Epithelial cell of proximal tubule (primary cell): Measurements from ENCODE around the gene WDR18. TPM values are rescaled to one million over a fixed set of nuclear protein-coding genes. Genes with fewer than 3 reads are reported as not detected.

Experiments used
- DNase-seq: peaks from one replicate; pipeline ENCODE4 v3.0.0-alpha.2; 2011; ENCODE audit warnings: low read depth
- H3K4me3 ChIP-seq: 2 replicates; pipeline ENCODE4 v1.5.1; 2011; ENCODE audit warnings: low read depth, mild to moderate bottlenecking, low read length
- total RNA-seq: library from RNA; depleted of rRNA; stranded (reverse); fragments of >200 nt; gene quantifications from 2 replicates; pipeline ENCODE4 v1.2.3, GENCODE V29; 2015
- TF ChIP-seq, protein P1 (sequence below): conservative IDR thresholded peaks from 2 replicates; pipeline ENCODE4 v1.5.1; 2012; ENCODE audit warnings: low read depth, mild to moderate bottlenecking, low read length

Gene WDR18
- total RNA-seq, 1 donor from 2014 or later = 71.0 TPM

DNA sequence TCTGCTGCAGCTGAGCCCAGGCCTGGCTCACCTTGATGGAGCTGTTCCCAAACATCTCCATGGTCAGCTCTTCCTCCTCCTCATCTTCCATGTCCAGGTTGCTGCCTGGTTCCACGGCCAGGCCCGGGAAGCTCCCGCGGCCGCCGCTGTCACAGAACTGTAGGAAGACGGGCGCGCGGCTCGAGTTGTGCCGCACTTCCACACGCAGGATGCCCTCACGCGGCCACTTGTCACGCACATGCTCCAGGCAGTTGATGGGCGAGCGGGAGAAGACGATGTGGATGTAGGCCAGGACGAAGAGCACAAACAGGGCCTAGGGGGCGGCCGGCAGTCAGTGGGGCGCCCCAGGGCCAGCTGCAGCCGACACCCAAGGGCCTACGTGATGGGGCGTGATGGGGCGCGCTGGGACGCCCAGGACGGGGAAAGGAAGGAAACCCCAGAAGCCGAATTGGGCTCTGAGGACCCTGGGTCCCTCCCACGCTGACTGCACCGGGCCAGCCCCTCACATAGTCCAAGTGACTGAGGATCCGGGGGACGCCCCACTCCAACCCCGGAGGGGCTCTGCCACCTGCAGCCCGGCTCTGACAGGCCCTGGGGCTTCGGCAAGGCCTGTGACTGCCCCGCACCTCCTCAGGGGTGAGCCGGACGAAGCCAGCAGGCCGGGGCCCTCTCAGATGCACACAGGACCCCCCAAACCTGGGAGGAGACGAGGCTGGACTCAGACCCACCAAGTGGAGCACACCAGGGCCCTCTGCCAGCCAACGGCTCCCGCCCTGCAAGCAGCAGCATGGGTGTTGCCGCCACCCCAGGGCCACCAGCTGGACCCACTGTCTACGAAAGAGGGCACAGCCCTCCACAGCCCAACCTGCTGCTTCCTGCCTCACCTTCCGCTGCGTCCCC is 30.3 kb downstream of the WDR18 start:
- TF ChIP-seq, protein P1, sequence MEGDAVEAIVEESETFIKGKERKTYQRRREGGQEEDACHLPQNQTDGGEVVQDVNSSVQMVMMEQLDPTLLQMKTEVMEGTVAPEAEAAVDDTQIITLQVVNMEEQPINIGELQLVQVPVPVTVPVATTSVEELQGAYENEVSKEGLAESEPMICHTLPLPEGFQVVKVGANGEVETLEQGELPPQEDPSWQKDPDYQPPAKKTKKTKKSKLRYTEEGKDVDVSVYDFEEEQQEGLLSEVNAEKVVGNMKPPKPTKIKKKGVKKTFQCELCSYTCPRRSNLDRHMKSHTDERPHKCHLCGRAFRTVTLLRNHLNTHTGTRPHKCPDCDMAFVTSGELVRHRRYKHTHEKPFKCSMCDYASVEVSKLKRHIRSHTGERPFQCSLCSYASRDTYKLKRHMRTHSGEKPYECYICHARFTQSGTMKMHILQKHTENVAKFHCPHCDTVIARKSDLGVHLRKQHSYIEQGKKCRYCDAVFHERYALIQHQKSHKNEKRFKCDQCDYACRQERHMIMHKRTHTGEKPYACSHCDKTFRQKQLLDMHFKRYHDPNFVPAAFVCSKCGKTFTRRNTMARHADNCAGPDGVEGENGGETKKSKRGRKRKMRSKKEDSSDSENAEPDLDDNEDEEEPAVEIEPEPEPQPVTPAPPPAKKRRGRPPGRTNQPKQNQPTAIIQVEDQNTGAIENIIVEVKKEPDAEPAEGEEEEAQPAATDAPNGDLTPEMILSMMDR = no peak
- H3K4me3 ChIP-seq = no peak overlapping the region
- DNase-seq = no peak

DNA sequence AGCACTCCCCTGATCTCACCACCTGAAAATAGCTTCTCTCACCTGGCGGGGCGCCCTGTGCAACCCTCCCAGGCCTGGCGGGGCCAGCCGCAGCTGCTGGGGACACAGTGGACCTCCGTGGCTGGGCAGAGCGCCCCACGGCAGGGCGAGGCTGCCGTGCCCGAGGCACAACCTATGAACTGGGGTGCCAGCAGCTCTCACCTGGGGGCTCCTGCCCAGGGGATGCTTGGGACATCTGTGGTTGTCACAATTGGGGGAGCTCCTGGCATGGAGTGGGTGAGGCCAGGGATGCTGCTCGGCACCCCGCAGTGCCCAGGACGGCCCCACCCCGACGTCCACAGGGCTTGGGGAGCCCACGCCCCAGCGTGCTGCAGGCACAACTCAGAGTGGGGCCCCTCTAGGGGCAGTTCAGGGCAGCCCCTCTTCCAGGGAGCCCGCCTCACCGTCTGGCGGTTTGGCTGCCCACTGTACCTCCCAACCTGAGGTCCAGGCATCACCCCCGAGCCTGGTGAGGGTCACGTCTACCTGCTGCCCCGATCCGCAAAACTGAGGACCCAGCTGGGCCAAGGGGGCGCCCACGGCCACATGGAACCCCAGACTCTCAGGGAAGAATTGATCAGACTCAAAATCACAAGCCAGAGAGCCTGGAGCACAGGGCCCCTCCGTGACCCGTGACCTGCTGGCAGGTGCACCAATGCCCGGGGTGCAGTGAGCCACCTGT is 31.1 kb downstream of the WDR18 start:
- TF ChIP-seq, protein P1 = no peak
- no peak for DNase-seq
- H3K4me3 ChIP-seq = no peak overlapping the region

DNA sequence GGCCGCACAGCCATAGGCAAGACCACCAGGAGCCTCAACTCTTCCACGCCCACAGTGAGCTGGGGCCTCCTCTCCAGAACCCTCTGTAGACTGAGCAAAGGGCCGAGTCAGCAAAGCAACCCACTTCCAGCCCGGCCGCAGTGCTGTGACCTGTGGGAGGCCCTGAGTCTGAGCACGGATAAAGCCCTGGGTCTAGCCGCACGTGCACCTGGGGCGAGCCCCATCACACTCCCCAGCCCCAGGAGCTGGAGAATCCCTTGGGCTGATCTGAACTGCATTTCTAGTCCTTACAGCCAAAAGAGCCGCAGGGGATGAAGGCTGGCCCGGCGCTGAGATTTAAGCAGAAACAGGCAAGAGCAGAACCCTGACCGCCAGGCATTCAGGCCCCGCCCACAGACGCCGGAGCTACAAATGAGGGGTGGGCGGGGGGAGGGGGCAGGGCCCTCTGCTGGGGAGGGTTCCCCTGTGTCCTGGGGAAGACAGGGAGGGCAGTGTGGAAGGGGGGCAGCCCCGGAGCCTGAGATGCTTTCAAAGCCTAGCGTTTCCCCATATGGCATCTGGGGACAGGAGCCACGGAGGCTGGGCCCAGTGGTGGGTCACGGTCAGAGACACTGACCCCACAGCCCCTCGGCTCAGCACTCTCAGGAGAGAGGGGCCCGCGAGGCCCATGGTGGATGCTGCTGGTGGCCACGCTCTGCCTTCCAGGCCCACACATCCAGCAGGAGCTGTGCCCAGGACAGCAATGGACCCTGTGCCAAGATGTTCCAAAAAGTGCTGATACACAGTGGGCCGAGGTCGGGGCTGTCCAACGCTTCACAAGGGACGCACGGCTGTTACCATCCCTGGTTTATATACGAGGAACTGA is 31.9 kb downstream of the WDR18 start:
- DNase-seq = no peak
- TF ChIP-seq, protein P1 = no peak
- H3K4me3 ChIP-seq = no peak overlapping the region

DNA sequence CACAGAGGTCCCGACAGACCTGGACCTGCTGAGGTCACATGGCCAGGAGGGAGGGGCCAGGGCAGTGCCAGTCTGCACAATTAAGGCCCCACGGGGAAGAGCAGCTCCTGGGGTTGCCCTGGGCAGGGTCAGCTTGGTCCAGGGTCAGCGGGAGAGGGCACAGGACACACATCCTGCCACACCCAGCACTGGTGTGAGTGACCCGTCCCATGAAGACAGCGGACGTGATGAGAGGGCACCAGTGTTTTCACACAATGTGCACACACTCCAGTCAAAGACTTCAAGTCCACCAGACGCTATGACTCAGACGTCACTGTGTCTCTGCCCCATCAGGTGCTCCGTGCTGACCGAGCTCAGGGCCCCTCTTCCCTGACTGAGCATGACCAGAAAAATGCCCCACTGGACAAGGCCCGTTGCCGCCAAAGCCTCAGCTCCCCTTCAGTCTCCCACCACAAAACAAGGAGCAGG is 32.5 kb downstream of the WDR18 start:
- H3K4me3 ChIP-seq = peak overlapping the region; percentile 23
- DNase-seq = no peak
- TF ChIP-seq, protein P1 = no peak

DNA sequence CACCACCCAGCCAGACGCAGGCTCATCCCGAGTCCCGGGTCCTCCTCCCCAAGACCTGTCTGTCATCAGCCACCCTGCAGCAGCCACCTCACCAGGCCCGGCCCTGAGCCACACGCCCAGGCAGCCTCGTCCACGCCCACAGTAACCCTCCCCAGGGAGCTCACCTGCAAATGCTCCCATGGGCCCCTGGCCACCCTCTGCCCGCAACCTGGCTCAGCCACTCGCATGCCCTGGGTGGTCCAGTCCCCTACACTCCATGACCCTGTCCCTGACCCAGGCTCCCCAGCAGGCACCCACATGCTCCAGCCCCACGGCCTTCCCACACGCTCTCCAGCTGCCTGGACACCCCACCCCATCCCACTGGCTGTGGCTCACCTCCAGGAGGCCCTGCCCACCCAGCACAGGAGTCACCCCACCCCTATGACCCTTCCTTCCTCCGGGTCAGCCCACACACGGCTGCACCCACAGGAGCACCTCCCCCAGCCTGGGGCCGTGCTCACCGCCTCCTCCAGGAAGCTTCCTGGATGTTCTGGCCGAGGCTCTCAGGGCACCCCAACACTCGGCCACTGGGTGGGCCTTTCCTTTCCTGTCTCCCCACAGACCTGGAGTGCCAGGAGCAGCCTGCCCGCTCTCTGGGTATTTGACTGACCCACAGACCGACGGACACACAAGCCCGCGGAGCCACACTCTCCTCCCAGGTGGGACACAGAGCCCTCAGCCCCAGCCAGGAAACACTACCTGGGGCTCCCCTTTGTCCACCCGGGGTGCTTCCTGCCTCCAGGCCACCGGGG is 33.2 kb downstream of the WDR18 start:
- H3K4me3 ChIP-seq = peak overlapping the region; percentile 23
- DNase-seq = no peak
- TF ChIP-seq, protein P1 = no peak

DNA sequence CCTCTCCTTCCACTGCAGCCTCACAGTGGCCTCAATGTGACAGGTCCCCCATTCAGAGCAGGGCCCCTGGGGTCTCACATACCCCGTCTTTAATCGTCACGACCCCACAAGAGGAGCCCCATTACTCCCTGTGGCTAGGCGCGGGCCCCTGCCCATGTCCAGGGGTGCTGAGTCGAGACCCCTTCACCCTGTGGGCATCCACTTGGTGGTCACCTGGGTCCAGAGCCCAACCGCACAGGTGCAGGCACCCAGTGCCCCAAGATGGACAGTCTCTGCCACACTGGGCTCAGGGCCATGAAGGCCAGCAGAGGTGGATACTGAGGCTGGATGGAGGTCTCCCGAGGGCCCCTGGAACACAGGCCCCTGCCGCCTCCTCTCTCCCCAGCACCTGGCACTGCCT is 33.8 kb downstream of the WDR18 start:
- no peak for DNase-seq
- TF ChIP-seq, protein P1 = no peak
- H3K4me3 ChIP-seq = peak overlapping the region; percentile 16
